Karpas-422 (cell line): ENCODE results near the gene ABCA13. TPM values are rescaled to one million over a fixed set of nuclear protein-coding genes. Genes with fewer than 3 reads are reported as not detected.

Experiments
- DNase-seq: peaks from one replicate; pipeline ENCODE4 v3.0.0-alpha.2; 2015
- H2AFZ ChIP-seq: fragments of 200-600 bp; sonication (generic); 2 replicates; pipeline ENCODE4 v1.6.1; 2014; ENCODE audit warnings: antibody characterized with exemption, low read length, mixed read lengths
- H3K27ac ChIP-seq: fragments of 200-600 bp; sonication (generic); 2 replicates; pipeline ENCODE4 v1.5.1; 2014; ENCODE audit warnings: mild to moderate bottlenecking, low read length, moderate library complexity
- H3K27me3 ChIP-seq: fragments of 200-600 bp; sonication (generic); 2 replicates; pipeline ENCODE4 v1.6.1; 2014; ENCODE audit warnings: low read length, mixed read lengths
- H3K36me3 ChIP-seq: fragments of 200-600 bp; sonication (generic); 2 replicates; pipeline ENCODE4 v1.6.1; 2014; ENCODE audit warnings: low read length, mixed read lengths; ENCODE audit not compliant: insufficient read depth
- H3K4me1 ChIP-seq: fragments of 200-600 bp; sonication (generic); 2 replicates; pipeline ENCODE4 v1.6.1; 2014; ENCODE audit warnings: mild to moderate bottlenecking, low read length, mixed read lengths
- H3K4me2 ChIP-seq: fragments of 200-600 bp; sonication (generic); 2 replicates; pipeline ENCODE4 v1.6.1; 2014; ENCODE audit warnings: low read length, low read depth, mild to moderate bottlenecking; ENCODE audit not compliant: poor library complexity, severe bottlenecking
- H3K4me3 ChIP-seq: fragments of 200-600 bp; sonication (generic); 2 replicates; pipeline ENCODE4 v1.5.1; 2014; ENCODE audit warnings: mild to moderate bottlenecking, antibody characterized with exemption, low read length, mixed read lengths
- H3K79me2 ChIP-seq: fragments of 200-600 bp; sonication (generic); 2 replicates; pipeline ENCODE4 v1.6.1; 2014; ENCODE audit warnings: mild to moderate bottlenecking, low read length, mixed read lengths
- H3K9ac ChIP-seq: fragments of 200-600 bp; sonication (generic); 2 replicates; pipeline ENCODE4 v1.6.0; 2014; ENCODE audit warnings: low read length
- H3K9me2 ChIP-seq: fragments of 200-600 bp; sonication (generic), shearing (Covaris generic); replicated peaks from 2 replicates; pipeline ENCODE4 v1.6.0; 2014; ENCODE audit warnings: mild to moderate bottlenecking, low read length, moderate library complexity; ENCODE audit not compliant: insufficient read depth
- H3K9me3 ChIP-seq: fragments of 300-700, 200-600 bp; sonication (generic); 2 replicates; pipeline ENCODE4 v1.6.1; 2014; ENCODE audit warnings: low read length, mixed read lengths
- H4K20me1 ChIP-seq: fragments of 200-600 bp; sonication (generic); 2 replicates; pipeline ENCODE4 v1.6.1; 2014; ENCODE audit warnings: mild to moderate bottlenecking, antibody characterized with exemption, low read length, low read depth; ENCODE audit not compliant: insufficient read depth
- total RNA-seq: library from RNA; depleted of rRNA; stranded (reverse); fragments of >200 nt; shearing (Covaris generic); gene quantifications from 2 replicates; pipeline ENCODE4 v1.2.3, GENCODE V29; 2014; ENCODE audit warnings: low replicate concordance

Gene ABCA13
- total RNA-seq, 1 experiment from 2014 or later, result not detected

GRCh38 chr7:48446721-48447120 is 275.5 kb downstream of the ABCA13 start:
- no peaks in the 10 kb centered on the region for H3K79me2 ChIP-seq
- H3K9ac ChIP-seq, result no peak overlapping the region
- H3K4me2 ChIP-seq, result no peak overlapping the region
- H3K4me1 ChIP-seq, result peaks cover 17% of the 10 kb centered on the region
- H2AFZ ChIP-seq, result no peak overlapping the region
- no peaks in the 10 kb centered on the region for H3K9me2 ChIP-seq
- H3K36me3 ChIP-seq, result no peaks in the 10 kb centered on the region
- H4K20me1 ChIP-seq, result no peaks in the 10 kb centered on the region
- no peaks in the 10 kb centered on the region for H3K9me3 ChIP-seq
- no peak overlapping the region for H3K4me3 ChIP-seq
- H3K27me3 ChIP-seq, result no peaks in the 10 kb centered on the region; the same call in 1 of the 2 replicates
- H3K27ac ChIP-seq, result no peak overlapping the region
- DNase-seq, result no peak

- no peak overlapping the region for H3K4me2 ChIP-seq
- no peak for DNase-seq
- no peaks in the 10 kb centered on the region for H3K4me1 ChIP-seq
- H4K20me1 ChIP-seq, result no peaks in the 10 kb centered on the region
- H3K27ac ChIP-seq, result no peak overlapping the region
- no peaks in the 10 kb centered on the region for H3K27me3 ChIP-seq
- no peaks in the 10 kb centered on the region for H3K9me3 ChIP-seq
- H3K36me3 ChIP-seq, result no peaks in the 10 kb centered on the region
- H3K9me2 ChIP-seq, result no peaks in the 10 kb centered on the region
- H3K79me2 ChIP-seq, result no peaks in the 10 kb centered on the region
- H3K9ac ChIP-seq, result no peak overlapping the region
- no peak overlapping the region for H3K4me3 ChIP-seq
- no peak overlapping the region for H2AFZ ChIP-seq
These were observed 281.0 kb downstream of the ABCA13 start for GRCh38 chr7:48452218-48452617.

GRCh38 chr7:48454750-48455192 is 283.5 kb downstream of the ABCA13 start:
- H3K9ac ChIP-seq, result no peak overlapping the region
- H3K4me3 ChIP-seq, result no peak overlapping the region
- H3K4me2 ChIP-seq, result no peak overlapping the region
- H3K4me1 ChIP-seq, result no peaks in the 10 kb centered on the region
- H2AFZ ChIP-seq, result no peak overlapping the region
- H3K36me3 ChIP-seq, result no peaks in the 10 kb centered on the region
- DNase-seq, result no peak
- no peaks in the 10 kb centered on the region for H4K20me1 ChIP-seq
- H3K9me2 ChIP-seq, result no peaks in the 10 kb centered on the region
- no peak overlapping the region for H3K27ac ChIP-seq
- no peaks in the 10 kb centered on the region for H3K9me3 ChIP-seq
- H3K27me3 ChIP-seq, result no peaks in the 10 kb centered on the region
- no peaks in the 10 kb centered on the region for H3K79me2 ChIP-seq

- Histone ChIP-seq H3K4me2 (no peak overlapping the region), H2AFZ (no peak overlapping the region)
These were observed 284.1 kb downstream of the ABCA13 start for GRCh38 chr7:48455363-48455762.

GRCh38 chr7:48458701-48459524 is 287.7 kb downstream of the ABCA13 start:
- Histone ChIP-seq H2AFZ (no peak overlapping the region), H3K4me1 (no peaks in the 10 kb centered on the region), H3K9ac (no peak overlapping the region), H3K9me3 (no peaks in the 10 kb centered on the region), H3K79me2 (no peaks in the 10 kb centered on the region), H4K20me1 (no peaks in the 10 kb centered on the region), H3K27ac (no peak overlapping the region), H3K9me2 (no peaks in the 10 kb centered on the region), H3K4me2 (no peak overlapping the region), H3K27me3 (no peaks in the 10 kb centered on the region), H3K4me3 (no peak overlapping the region), H3K36me3 (no peaks in the 10 kb centered on the region)
- no peak for DNase-seq

More at GRCh38 chr7:48455363-48455762, 284.1 kb downstream of the ABCA13 start:
- Histone ChIP-seq H3K79me2 (no peaks in the 10 kb centered on the region), H3K9me3 (no peaks in the 10 kb centered on the region), H3K36me3 (no peaks in the 10 kb centered on the region), H3K4me3 (no peak overlapping the region), H3K9ac (no peak overlapping the region), H3K9me2 (no peaks in the 10 kb centered on the region), H4K20me1 (no peaks in the 10 kb centered on the region), H3K27ac (no peak overlapping the region), H3K4me1 (no peaks in the 10 kb centered on the region), H3K27me3 (no peaks in the 10 kb centered on the region)
- DNase-seq, result no peak

- Histone ChIP-seq H3K4me1 (no peaks in the 10 kb centered on the region), H3K9me3 (no peaks in the 10 kb centered on the region), H3K9me2 (no peaks in the 10 kb centered on the region), H3K4me2 (no peak overlapping the region), H3K27ac (no peak overlapping the region), H2AFZ (no peak overlapping the region), H3K4me3 (no peak overlapping the region), H4K20me1 (no peaks in the 10 kb centered on the region), H3K79me2 (no peaks in the 10 kb centered on the region), H3K27me3 (0 out of 2 replicates have a peak, but pooled peaks cover 2% of the 10 kb centered on the region), H3K36me3 (no peaks in the 10 kb centered on the region), H3K9ac (no peak overlapping the region)
- no peak for DNase-seq
These were observed 295.5 kb downstream of the ABCA13 start for GRCh38 chr7:48466713-48467112.

- no peak overlapping the region for H3K4me2 ChIP-seq
- H3K4me1 ChIP-seq, result no peaks in the 10 kb centered on the region
- no peak overlapping the region for H3K27ac ChIP-seq
- H3K79me2 ChIP-seq, result no peaks in the 10 kb centered on the region
- H3K9me2 ChIP-seq, result no peaks in the 10 kb centered on the region
- H3K36me3 ChIP-seq, result no peaks in the 10 kb centered on the region
- H3K9me3 ChIP-seq, result no peaks in the 10 kb centered on the region
- H2AFZ ChIP-seq, result no peak overlapping the region
- H3K9ac ChIP-seq, result no peak overlapping the region
- no peak overlapping the region for H3K4me3 ChIP-seq
- DNase-seq, result no peak
- H3K27me3 ChIP-seq, result no peaks in the 10 kb centered on the region
- H4K20me1 ChIP-seq, result no peaks in the 10 kb centered on the region
These were observed 299.9 kb downstream of the ABCA13 start for GRCh38 chr7:48471196-48471595.

- no peak for DNase-seq
- Histone ChIP-seq H3K79me2 (no peaks in the 10 kb centered on the region), H3K36me3 (no peaks in the 10 kb centered on the region), H3K27me3 (no peaks in the 10 kb centered on the region), H2AFZ (no peak overlapping the region), H3K4me3 (no peak overlapping the region), H3K4me2 (no peak overlapping the region), H3K9me3 (no peaks in the 10 kb centered on the region), H3K9me2 (no peaks in the 10 kb centered on the region), H3K9ac (no peak overlapping the region), H3K27ac (no peak overlapping the region), H3K4me1 (no peaks in the 10 kb centered on the region), H4K20me1 (no peaks in the 10 kb centered on the region)
These were observed 301.4 kb downstream of the ABCA13 start for GRCh38 chr7:48472640-48473039.
